Osteoblast (primary cell): ENCODE measurements around the gene NETO2. TPM values are rescaled to one million over a fixed set of nuclear protein-coding genes. Genes with fewer than 3 reads are reported as not detected.

ENCODE experiments used
- DNase-seq: peaks from one replicate; pipeline ENCODE4 v3.0.0; 2011; ENCODE audit warnings: low spot score, mixed read lengths; ENCODE audit not compliant: insufficient read length; ENCODE audit errors: missing footprints
- H2AFZ ChIP-seq: 2 replicates; pipeline ENCODE4 v1.6.0; 2011; ENCODE audit warnings: mild to moderate bottlenecking, low read length
- H3K27ac ChIP-seq: 2 replicates; pipeline ENCODE4 v1.5.1; 2011; ENCODE audit warnings: mild to moderate bottlenecking, low read depth, low read length, moderate library complexity
- H3K27me3 ChIP-seq: 2 replicates; pipeline ENCODE4 v1.6.0; 2012; ENCODE audit warnings: mild to moderate bottlenecking, control low read depth, inconsistent platforms, low read length, moderate library complexity; ENCODE audit not compliant: insufficient read depth
- H3K36me3 ChIP-seq: 2 replicates; pipeline ENCODE4 v1.5.1; 2011; ENCODE audit warnings: mild to moderate bottlenecking, low read length, control low read depth, moderate library complexity; ENCODE audit not compliant: insufficient read depth
- H3K4me1 ChIP-seq: 2 replicates; pipeline ENCODE4 v1.5.1; 2011; ENCODE audit warnings: mild to moderate bottlenecking, low read length, control low read depth, moderate library complexity; ENCODE audit not compliant: insufficient read depth
- H3K4me2 ChIP-seq: 2 replicates; pipeline ENCODE4 v1.6.0; 2011; ENCODE audit warnings: mild to moderate bottlenecking, low read length; ENCODE audit not compliant: insufficient read depth
- H3K4me3 ChIP-seq: fragments of 200-600 bp; sonication (generic); 3 replicates; pipeline ENCODE4 v1.5.1; 2012; ENCODE audit warnings: mild to moderate bottlenecking, low read length, inconsistent platforms; ENCODE audit not compliant: insufficient read depth
- H3K79me2 ChIP-seq: 2 replicates; pipeline ENCODE4 v1.6.0; 2012; ENCODE audit warnings: mild to moderate bottlenecking, low read length, control low read depth, inconsistent platforms; ENCODE audit not compliant: insufficient read depth
- H3K9me3 ChIP-seq: 2 replicates; pipeline ENCODE4 v1.5.1; 2011; ENCODE audit warnings: low read depth, low read length, control low read depth
- H4K20me1 ChIP-seq: 2 replicates; pipeline ENCODE4 v1.6.0; 2012; ENCODE audit warnings: mild to moderate bottlenecking, low read length, control low read depth; ENCODE audit not compliant: insufficient read depth
- total RNA-seq: library from RNA; depleted of rRNA; stranded (reverse); fragments of >200 nt; gene quantifications from 2 replicates; pipeline ENCODE4 v1.2.3, GENCODE V29; 2012
- TF ChIP-seq, protein P1 (sequence below): IDR thresholded peaks from 2 replicates; pipeline ENCODE4 v1.5.1; 2011; ENCODE audit warnings: mild to moderate bottlenecking, low read depth, low read length, moderate library complexity; ENCODE audit errors: extremely low read depth

Gene NETO2
- total RNA-seq, 1 donor = 5.8 TPM

- no peaks in the 10 kb centered on the region for H3K9me3 ChIP-seq
- H3K27ac ChIP-seq = no peak overlapping the region
- TF ChIP-seq, protein P1, sequence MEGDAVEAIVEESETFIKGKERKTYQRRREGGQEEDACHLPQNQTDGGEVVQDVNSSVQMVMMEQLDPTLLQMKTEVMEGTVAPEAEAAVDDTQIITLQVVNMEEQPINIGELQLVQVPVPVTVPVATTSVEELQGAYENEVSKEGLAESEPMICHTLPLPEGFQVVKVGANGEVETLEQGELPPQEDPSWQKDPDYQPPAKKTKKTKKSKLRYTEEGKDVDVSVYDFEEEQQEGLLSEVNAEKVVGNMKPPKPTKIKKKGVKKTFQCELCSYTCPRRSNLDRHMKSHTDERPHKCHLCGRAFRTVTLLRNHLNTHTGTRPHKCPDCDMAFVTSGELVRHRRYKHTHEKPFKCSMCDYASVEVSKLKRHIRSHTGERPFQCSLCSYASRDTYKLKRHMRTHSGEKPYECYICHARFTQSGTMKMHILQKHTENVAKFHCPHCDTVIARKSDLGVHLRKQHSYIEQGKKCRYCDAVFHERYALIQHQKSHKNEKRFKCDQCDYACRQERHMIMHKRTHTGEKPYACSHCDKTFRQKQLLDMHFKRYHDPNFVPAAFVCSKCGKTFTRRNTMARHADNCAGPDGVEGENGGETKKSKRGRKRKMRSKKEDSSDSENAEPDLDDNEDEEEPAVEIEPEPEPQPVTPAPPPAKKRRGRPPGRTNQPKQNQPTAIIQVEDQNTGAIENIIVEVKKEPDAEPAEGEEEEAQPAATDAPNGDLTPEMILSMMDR = no peak
- H3K4me3 ChIP-seq = no peak overlapping the region
- no peaks in the 10 kb centered on the region for H3K4me1 ChIP-seq
- H3K36me3 ChIP-seq = no peaks in the 10 kb centered on the region
- DNase-seq = no peak
- H2AFZ ChIP-seq = no peak overlapping the region
- H4K20me1 ChIP-seq = no peaks in the 10 kb centered on the region
- H3K4me2 ChIP-seq = no peak overlapping the region
- no peaks in the 10 kb centered on the region for H3K27me3 ChIP-seq
- no peaks in the 10 kb centered on the region for H3K79me2 ChIP-seq
Observed at GRCh38 chr16:47096297-47096696, 47.4 kb downstream of the NETO2 start.

DNA sequence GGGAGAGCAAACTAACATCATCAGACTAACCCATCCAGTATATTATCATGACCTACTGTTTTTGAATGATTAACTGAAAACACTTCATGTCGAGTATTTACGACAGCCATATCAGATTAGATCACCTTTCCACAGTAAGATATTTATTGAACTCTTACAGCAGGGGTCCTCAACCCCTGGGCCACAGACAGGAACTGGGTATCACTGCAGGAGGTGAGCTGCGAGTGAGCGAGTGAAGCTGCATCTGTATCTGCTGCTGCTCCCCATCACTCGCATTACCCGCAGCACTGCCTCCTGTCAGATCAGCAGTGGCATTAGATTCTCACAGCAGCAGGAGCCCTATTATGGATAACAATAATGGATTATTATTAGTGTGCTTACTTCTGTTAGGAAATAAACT lies 59.5 kb downstream of the NETO2 start:
- DNase-seq = no peak
- Histone ChIP-seq H3K27me3 (no peaks in the 10 kb centered on the region), H3K27ac (no peak overlapping the region), H3K4me2 (no peak overlapping the region), H3K9me3 (no peaks in the 10 kb centered on the region), H3K4me3 (no peak overlapping the region), H3K79me2 (no peaks in the 10 kb centered on the region), H4K20me1 (no peaks in the 10 kb centered on the region), H2AFZ (no peak overlapping the region), H3K4me1 (no peaks in the 10 kb centered on the region), H3K36me3 (no peaks in the 10 kb centered on the region)
- TF ChIP-seq, protein P1 = no peak

DNA sequence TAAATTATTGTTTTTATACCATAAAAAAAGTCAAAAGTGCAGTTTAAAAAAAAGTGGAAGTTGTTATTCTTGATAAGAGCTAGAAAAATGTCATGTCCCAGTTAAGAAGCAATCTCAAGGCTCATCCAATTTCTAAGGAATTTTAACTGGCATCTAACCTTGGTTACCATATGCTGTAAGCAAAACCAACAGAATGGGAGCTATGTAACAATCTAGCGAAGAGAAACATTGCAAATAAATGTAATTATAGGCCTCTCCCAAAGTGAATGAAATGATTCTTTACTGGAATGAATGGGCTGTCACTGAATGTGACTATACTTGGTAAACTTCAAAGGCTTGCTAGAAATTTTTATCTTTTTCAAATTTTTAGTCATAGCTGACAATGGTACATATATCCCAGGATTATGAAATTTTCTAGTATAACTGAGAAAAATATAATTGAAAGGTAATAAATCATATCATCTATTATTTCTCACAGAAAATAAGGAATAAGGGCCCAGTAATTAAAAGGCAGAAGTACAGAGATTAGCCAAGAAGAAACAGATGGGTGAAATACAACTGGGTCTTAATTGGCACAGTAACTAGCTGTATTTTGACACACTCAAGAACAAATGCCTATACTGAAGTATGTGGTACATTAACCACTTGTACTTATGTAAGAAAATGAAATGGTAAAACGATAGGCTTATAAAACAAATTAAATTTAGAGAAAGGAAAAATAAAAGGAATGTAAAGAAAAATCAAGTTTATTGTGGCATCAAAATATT lies 61.5 kb downstream of the NETO2 start:
- TF ChIP-seq, protein P1 = no peak
- H3K4me1 ChIP-seq = no peaks in the 10 kb centered on the region

DNA sequence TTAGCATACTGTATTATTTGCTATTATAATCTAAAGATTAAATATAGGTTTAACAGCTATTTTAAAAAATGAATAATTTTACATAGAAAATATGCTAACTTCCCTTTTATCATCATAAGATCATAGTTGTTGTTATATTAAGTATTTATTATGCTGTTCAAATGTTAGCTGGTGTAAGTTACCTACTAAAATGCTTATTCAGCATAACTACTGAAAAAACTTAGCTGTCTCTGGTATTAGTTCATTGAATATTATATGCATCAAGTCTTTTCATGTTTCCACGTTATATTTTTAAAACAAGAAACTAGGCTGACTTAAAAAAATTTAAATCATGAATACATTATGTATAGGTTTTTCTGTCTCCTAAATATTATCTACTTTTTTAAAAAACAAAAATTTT lies 62.6 kb downstream of the NETO2 start:
- TF ChIP-seq, protein P1 = no peak
- Histone ChIP-seq H3K79me2 (no peaks in the 10 kb centered on the region), H3K4me1 (no peaks in the 10 kb centered on the region), H3K27ac (no peak overlapping the region), H3K27me3 (no peaks in the 10 kb centered on the region), H3K4me2 (no peak overlapping the region), H3K9me3 (no peaks in the 10 kb centered on the region), H3K36me3 (no peaks in the 10 kb centered on the region), H2AFZ (no peak overlapping the region), H4K20me1 (no peaks in the 10 kb centered on the region), H3K4me3 (no peak overlapping the region)
- DNase-seq = no peak

More for the DNA sequence above, 61.5 kb downstream of the NETO2 start:
- Histone ChIP-seq H4K20me1 (no peaks in the 10 kb centered on the region), H3K9me3 (no peaks in the 10 kb centered on the region), H3K4me2 (no peak overlapping the region), H2AFZ (no peak overlapping the region), H3K27me3 (no peaks in the 10 kb centered on the region), H3K27ac (no peak overlapping the region), H3K36me3 (no peaks in the 10 kb centered on the region), H3K79me2 (no peaks in the 10 kb centered on the region), H3K4me3 (no peak overlapping the region)
- DNase-seq = no peak
